ENCODE measurements around the gene LSM14B.

The LSM14B gene

GRCh38 chr20:62164879-62165761 lies 42.8 kb downstream of the LSM14B start:
- no peak for DNase-seq

- DNase-seq, result no peak
Observed at GRCh38 chr20:62165762-62166399, 43.6 kb downstream of the LSM14B start.

GRCh38 chr20:62167474-62167873 lies 45.2 kb downstream of the LSM14B start:
- no peak for DNase-seq

- DNase-seq, result no peak
Observed at GRCh38 chr20:62168061-62168460, 45.8 kb downstream of the LSM14B start.

DNA sequence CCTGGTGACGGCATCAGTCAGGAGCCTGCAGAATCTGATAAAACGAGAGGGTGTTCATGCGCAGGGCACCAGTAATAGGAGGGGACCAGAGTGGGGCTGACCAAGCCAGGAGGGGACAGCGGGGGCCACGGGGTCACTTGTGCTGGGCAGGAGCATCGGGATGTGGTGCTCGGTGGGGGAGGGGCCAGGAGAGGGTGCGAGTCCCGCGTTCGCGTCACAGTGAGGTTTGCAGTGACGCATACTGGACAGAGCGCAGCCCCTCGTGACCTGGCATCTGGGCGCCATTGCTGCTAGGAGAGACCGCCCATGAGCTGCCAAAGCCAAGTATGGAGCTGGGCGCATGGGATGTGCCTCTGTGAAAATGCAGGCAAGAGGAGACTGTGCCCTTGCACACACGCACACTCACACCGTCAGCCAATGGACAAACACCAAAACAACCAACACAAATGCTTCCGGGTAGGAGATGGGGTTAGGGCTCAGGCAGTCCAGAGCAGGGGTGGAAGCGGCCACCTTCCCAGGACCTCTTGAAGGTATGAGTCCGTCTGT lies 46.7 kb downstream of the LSM14B start:
- DNase-seq, result no peak

GRCh38 chr20:62170536-62170935 lies 48.3 kb downstream of the LSM14B start:
- no peak for DNase-seq

DNA sequence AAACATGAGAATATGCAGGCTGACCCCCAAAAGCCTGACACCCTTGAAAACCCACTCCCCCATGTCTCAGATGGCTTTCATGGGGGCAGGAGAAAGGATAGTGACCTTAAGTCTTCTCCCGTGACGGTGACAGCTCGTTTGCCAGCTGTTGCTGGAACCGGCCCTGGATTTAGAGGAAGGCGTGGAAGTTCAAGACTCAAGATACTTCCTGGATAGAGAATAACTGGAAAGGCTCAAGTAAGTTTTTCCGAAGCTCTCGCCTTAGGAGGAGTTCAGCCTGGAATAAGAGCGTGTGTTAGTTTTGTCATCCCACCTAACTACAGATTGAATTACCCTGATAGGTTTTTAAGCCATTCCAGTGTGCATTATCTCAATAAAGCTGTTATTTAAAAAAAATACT lies 49.0 kb downstream of the LSM14B start:
- no peak for DNase-seq

GRCh38 chr20:62172666-62173065 lies 50.4 kb downstream of the LSM14B start:
- no peak for DNase-seq

DNA sequence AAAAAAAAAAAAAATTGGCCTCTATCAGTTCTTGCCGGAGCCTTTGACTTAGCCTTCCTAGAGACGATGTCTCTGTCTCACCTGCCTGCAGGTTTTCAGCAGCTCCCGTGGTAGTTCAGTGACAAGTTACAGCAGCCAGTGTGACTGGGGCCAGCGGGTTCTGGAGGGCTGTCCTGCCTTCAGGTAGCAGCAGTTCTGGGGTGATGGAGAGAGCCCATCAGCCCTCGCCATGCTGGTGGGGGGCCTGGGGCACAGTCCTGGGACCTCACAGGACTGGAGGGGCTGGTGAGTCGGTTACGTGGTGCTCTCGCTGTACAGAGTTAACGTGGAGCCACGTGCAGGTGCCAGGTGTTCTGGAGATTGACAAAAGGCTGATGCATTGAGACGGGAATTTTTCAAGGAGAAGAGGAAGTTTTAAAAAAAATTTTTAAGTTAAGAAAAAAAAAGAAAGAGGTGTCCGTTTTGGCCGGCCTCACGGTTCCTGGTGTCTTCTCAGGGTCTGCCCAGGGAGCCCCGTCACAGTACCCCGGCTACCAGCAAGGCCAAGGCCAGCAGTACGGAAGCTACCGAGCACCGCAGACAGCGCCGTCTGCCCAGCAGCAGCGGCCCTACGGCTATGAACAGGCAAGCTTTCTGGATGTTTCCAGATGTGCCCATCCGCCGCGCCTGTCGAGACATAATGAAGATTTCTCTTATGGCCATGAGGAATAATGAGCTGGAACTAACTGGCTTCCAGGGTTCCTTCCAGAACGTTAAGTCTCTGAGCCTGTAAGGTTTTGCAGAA lies 51.9 kb downstream of the LSM14B start:
- DNase-seq, result no peak

GRCh38 chr20:62174870-62175624 lies 52.8 kb downstream of the LSM14B start:
- no peak for DNase-seq

DNA sequence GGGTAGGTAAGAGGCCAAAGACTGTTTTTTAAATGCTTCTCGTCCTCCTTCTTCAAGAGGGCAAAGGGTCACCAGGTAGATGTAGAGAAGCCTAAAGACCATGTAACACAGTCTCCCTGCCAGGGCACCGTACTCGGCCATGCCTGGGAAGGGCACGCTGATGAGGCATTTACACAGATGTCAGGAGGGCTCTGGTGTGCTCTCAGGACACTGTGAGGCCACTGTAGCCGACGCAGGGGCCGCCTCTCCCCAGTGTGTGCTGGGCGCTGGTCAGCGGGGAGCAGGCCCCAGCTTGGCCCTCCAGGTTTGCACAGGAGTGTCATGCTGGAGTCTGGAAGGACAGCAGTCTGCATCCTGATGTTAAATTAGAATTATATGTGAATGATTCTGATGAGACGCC lies 53.4 kb downstream of the LSM14B start:
- DNase-seq, result no peak

GRCh38 chr20:62176866-62177265 lies 54.6 kb downstream of the LSM14B start:
- DNase-seq, result no peak

- DNase-seq, result no peak
Observed at GRCh38 chr20:62177307-62177706, 55.0 kb downstream of the LSM14B start.

- DNase-seq, result no peak
Observed at GRCh38 chr20:62178316-62179161, 56.3 kb downstream of the LSM14B start.

GRCh38 chr20:62179162-62179504 lies 56.9 kb downstream of the LSM14B start:
- DNase-seq, result no peak

DNA sequence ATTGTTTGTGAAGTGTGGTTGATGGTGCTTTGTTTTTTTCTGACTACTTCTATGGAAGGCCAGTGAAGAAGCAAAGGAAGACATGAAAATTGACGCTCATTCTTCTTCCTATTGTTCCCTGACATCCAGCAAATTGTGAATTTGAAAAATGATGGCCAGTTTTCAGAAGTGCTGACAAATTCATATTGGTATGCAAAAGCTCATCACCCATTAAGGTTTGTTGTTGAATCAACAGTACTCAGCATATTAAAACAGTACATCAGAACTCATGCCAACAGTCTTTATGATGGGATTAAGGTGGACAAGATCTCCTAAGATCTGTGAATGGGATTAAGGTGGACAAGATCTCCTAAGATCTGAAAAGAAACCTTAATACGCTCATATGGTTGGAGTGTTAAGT lies 59.5 kb downstream of the LSM14B start:
- no peak for DNase-seq

DNA sequence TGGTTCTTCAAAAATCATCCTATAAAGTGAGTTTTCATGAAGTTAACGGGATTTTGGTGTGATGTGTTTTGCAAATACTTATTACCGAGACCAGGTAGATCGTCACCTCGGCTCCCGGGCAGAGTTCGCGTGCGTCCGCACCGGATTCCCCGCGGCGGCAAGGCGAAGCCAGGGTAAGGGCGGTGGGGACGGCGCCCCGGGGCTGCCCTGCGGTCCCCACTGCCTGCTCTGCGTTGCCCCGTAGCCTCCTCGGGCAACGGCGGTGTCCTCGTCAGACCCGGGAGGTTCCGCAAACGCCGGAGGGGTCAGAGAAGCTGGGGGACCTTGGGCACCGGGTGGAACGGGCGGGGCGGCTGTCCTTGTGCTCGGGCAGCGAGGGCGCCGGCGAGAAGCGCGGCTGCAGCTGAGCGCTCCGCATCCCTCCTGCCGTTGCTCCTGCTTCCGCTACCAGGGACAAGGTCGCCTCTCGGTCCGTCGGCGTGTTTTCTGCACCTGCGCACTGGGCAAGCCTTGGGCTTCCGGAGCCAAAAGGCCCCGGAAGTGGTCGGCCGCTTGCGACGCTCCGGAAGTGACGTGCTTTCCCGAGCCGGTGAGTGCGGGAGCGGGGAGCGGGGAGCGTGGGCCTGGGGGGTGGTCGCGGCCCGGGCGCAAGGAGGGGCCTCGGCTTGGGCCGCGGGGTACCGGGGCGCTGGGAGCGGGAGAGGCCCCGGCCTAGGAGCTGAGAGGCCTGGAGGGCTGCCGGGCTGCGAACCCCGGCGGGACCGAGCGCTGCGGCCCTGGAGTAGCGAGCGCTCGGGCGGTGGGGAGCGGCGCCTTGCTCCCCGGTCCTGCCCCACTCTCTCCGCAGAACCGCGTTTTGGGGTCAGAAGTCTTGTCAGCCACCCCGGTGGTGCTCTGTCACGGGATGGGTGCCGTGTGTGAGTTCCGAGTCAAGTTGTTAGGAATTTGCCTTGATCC lies 60.5 kb downstream of the LSM14B start, which contains the start of gene MTG2:
Gene MTG2 (plus strand): TSS at position 560 of the 957 bp plus-strand sequence. CDS start 10,393 bp downstream, outside the sequence.
- DNase-seq, result peak; percentile 71 to 86 (median 83)

DNA sequence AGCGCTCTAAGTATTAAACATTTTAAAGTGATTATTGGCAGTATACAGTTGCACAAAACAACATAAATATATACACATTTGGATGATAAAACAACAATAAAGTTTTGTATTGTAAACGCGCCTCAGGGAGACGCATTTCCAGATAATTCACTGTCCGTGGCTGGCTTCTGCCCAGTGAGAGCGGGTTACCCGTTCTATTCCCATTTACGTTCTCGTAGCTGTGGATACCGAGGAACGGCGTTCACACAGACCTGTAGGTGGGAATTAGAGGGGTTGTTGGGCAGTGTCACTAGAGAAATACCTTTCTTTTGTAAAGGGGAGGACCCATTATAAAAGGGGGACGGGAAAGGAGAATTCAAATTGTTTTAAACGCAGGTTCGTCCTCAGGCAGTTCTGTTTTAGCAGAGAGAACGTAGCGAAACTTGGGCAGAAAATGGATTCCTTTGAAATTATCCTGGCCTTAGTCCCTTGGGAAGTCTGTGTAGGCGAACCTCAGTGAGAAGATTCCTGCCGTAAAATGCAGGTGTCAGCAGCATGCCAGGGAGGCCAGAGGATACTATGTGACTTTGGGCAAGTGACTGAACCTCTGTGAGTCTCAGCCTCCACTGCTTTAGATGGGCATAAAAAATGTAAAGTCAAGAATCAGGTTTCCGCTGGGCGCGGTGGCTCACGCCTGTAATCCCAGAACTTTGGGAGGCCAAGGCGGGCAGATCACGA lies 61.3 kb downstream of the LSM14B start:
- no peak for DNase-seq

Measured in activated naive CD4-positive, alpha-beta T cell (primary cell).